K562 (cell line): ENCODE results near the gene CELA1. TPM values are rescaled to one million over a fixed set of nuclear protein-coding genes. Genes with fewer than 3 reads are reported as not detected.

Experiments
- ARNT ChIP-seq, 2 experiments: fragments of 450-650 bp; IDR thresholded peaks; 2 replicates each; pipeline ENCODE4 v1.6.1; 2016; ENCODE audit warnings: mild to moderate bottlenecking in 1 of 2
- ATF1 ChIP-seq, 2 experiments: fragments of 450-650 bp in 1 of 2; IDR thresholded peaks; 2 replicates each; pipeline ENCODE4 v1.6.1; 2016; ENCODE audit warnings: missing compliant biosample characterization in 1 of 2, missing genetic modification characterization in 1 of 2
- CBFA2T3 ChIP-seq: fragments of 450-650 bp; IDR thresholded peaks from 2 replicates; pipeline ENCODE4 v1.6.1; 2017
- HEY1 ChIP-seq: fragments of 250-450 bp; sonication (Bioruptor Pico); IDR thresholded peaks from 2 replicates; pipeline ENCODE4 v1.5.0; 2020; ENCODE audit warnings: mild to moderate bottlenecking, moderate library complexity, borderline replicate concordance
- HNRNPH1 ChIP-seq: fragments of 200-400 bp; formaldehyde crosslinking; optimal IDR thresholded peaks from 2 replicates; pipeline ENCODE3; 2017; ENCODE audit warnings: low read depth, mild to moderate bottlenecking, low read length, moderate library complexity
- KDM1A ChIP-seq, 2 experiments: fragments of 450-650 bp; IDR thresholded peaks; 2 replicates each; pipeline ENCODE4 v1.6.1; 2016; ENCODE audit warnings: mild to moderate bottlenecking in 2 of 2
- KDM4B ChIP-seq, 2 experiments: fragments of 450-650 bp in 1 of 2; sonication (generic) in 1 of 2; IDR thresholded peaks; 2 replicates each; pipeline ENCODE4 v1.6.1; 2016 to 2017; ENCODE audit warnings: borderline replicate concordance in 2 of 2, antibody characterized with exemption in 1 of 2, low read depth in 1 of 2, mild to moderate bottlenecking in 1 of 2
- MCM3 ChIP-seq: fragments of 450-650 bp; IDR thresholded peaks from 2 replicates; pipeline ENCODE4 v1.6.1; 2016
- MCM7 ChIP-seq, 2 experiments: fragments of 450-650 bp; IDR thresholded peaks; 2 replicates each; pipeline ENCODE4 v1.6.1; 2016 to 2018
- MYBL2 ChIP-seq, 2 experiments: fragments of 450-650 bp in 1 of 2; sonication (generic) in 1 of 2; formaldehyde crosslinking in 1 of 2; IDR thresholded peaks; 2 replicates each; pipeline versions ENCODE4 v1.6.1 to v1.8.1; 2017 to 2022; ENCODE audit warnings: borderline replicate concordance in 1 of 2, inconsistent platforms in 1 of 2, low read depth in 1 of 2, mild to moderate bottlenecking in 1 of 2, missing genetic modification reagents in 1 of 2, moderate library complexity in 1 of 2
- POLR2B ChIP-seq: fragments of 450-650 bp; IDR thresholded peaks from 2 replicates; pipeline ENCODE4 v1.6.1; 2018; ENCODE audit warnings: low read depth; ENCODE audit not compliant: partially characterized antibody
- RBBP5 ChIP-seq: fragments of 200-600 bp; sonication (generic); IDR thresholded peaks from 2 replicates; pipeline ENCODE4 v1.6.1; 2012; ENCODE audit warnings: borderline replicate concordance, mild to moderate bottlenecking, low read length, control low read depth, inconsistent platforms; ENCODE audit not compliant: insufficient read depth, poor library complexity, severe bottlenecking
- SRF ChIP-seq, 2 experiments: fragments of 250-450, 450-650 bp in 1 of 2; sonication (Bioruptor Pico) in 1 of 2; sonication (generic) in 1 of 2; formaldehyde crosslinking; IDR thresholded peaks; 2 replicates each; pipeline versions ENCODE4 v1.5.0 to v1.5.1; 2020 to 2022; ENCODE audit warnings: mild to moderate bottlenecking in 1 of 2, missing genetic modification reagents in 1 of 2
- TEAD4 ChIP-seq, 2 experiments: sonication (generic) in 1 of 2; formaldehyde crosslinking in 1 of 2; IDR thresholded peaks; 2 replicates each; pipeline versions ENCODE4 v1.6.1 to v1.8.0; 2012 to 2022; ENCODE audit warnings: borderline replicate concordance in 1 of 2, inconsistent platforms in 1 of 2, low read length in 1 of 2, mild to moderate bottlenecking in 1 of 2, missing genetic modification reagents in 1 of 2
- ZBTB1 ChIP-seq: sonication (generic); formaldehyde crosslinking; IDR thresholded peaks from 2 replicates; pipeline ENCODE4 v1.8.1; 2023; ENCODE audit warnings: missing genetic modification reagents, low read depth, mild to moderate bottlenecking, borderline replicate concordance
- ZKSCAN8 ChIP-seq: fragments of 200-800 bp; sonication (Bioruptor generic); IDR thresholded peaks from 2 replicates; pipeline ENCODE4 v1.6.1; 2016; ENCODE audit warnings: missing genetic modification characterization, missing compliant biosample characterization
- ZNF263 ChIP-seq: sonication (generic); formaldehyde crosslinking; IDR thresholded peaks from 2 replicates; pipeline ENCODE4 v1.8.0; 2022; ENCODE audit warnings: mild to moderate bottlenecking, missing genetic modification reagents, borderline replicate concordance
- ZNF79 ChIP-seq: fragments of 250-450 bp; sonication (Bioruptor Pico); IDR thresholded peaks from 2 replicates; pipeline ENCODE4 v1.4.0; 2020; ENCODE audit warnings: low read depth, mild to moderate bottlenecking, moderate library complexity
- polyA plus RNA-seq, 8 experiments: library from polyadenylated mRNA; depleted of rRNA in 4 of 8; stranded (reverse) in 5 of 8; unstranded in 3 of 8; fragments of >200 nt; fragmentation: Nextera tagmentation in 2 of 8; fragmentation: Illumina TruSeq in 1 of 8; extraction: Ambion mirVana in 2 of 8; extraction: Trizol in 1 of 8; gene quantifications; 2 replicates each; pipeline versions ENCODE4 v1.2.1 to v1.2.3, GENCODE V29; 2011 to 2014; ENCODE audit warnings: inconsistent platforms in 1 of 8, missing spikeins in 1 of 8
- total RNA-seq, 7 experiments: library from RNA; depleted of rRNA in 6 of 7; stranded (reverse); fragments of >200 nt in 6 of 7; fragmentation: Illumina TruSeq in 2 of 7; extraction: Trizol in 2 of 7; gene quantifications; 2 replicates each; pipeline versions ENCODE4 v1.2.1 to v1.2.3, GENCODE V29; 2011 to 2021; ENCODE audit warnings: low replicate concordance in 1 of 7
- TF ChIP-seq, protein P1 (sequence below): fragments of 250-450 bp; sonication (Bioruptor Pico); IDR thresholded peaks from 2 replicates; pipeline ENCODE4 v1.8.0; 2021; ENCODE audit warnings: moderate library complexity, mild to moderate bottlenecking, inconsistent platforms
- TF ChIP-seq, protein P2 (sequence below): sonication (generic); formaldehyde crosslinking; IDR thresholded peaks from 2 replicates; pipeline ENCODE4 v1.5.0; 2020; ENCODE audit warnings: missing genetic modification reagents
- TF ChIP-seq, protein P3 (sequence below), 2 experiments: fragments of 450-650 bp; conservative IDR thresholded peaks; 2 replicates each; pipeline ENCODE4 v1.6.1; 2017; ENCODE audit warnings: mild to moderate bottlenecking in 2 of 2, moderate library complexity in 2 of 2

Gene CELA1
- total and polyA plus RNA-seq, 9 of the 15 experiments (the other 6 are each of a cell fraction or from before 2014, with no cell fraction given): 0.06 to 0.27 (median 0.22) TPM; not detected in 6

DNA sequence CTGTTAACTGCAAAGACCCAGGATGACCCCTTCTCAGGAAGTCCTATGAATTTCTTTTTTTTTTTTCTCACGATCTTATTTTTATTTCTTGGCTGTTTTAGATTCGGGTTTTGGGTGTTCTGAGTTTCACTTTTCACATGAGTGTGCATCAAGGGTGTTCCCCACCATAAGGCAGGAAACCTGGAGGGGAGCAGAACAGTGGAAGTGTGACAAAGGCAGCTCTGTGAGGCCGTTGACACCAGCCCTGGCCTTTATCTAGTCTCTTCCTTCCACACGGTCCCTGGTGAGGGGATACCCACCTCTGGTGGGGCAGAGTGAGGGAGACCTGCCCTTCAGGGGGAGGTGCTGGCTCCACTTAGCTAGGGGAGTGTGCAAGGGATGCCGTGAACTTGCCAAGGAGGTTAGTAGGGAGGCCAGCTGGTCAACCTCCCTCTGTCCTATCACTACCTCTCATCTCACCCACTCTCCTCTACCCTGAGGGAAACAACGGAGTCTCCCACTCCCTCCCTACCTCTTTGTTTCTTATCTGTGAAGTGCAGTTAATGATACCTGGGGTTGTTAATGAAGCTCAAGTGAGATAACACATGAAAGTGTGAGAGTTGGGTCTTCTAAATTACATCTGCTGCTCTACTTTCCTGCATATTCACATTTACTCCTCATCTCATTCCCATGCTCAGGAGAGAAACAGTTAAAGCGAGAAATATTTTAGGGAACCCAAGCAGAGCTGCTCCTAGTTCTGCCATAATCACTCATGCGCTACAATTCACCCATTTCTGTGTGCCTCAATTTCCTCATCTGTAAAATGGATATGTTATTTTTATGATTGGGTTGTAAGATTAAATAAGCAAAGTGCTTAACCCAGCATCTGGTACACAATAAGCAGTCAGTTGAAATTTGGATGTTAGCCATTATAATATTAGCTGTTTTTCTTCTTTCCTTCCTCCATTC lies 49.1 kb upstream of the CELA1 start (continued):
- peak; percentile 58 for TF ChIP-seq RBBP5
- TF ChIP-seq, protein P1, sequence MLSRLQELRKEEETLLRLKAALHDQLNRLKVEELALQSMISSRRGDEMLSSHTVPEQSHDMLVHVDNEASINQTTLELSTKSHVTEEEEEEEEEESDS (CRISPR knock-in tag): no peak
- TF ChIP-seq, protein P2, sequence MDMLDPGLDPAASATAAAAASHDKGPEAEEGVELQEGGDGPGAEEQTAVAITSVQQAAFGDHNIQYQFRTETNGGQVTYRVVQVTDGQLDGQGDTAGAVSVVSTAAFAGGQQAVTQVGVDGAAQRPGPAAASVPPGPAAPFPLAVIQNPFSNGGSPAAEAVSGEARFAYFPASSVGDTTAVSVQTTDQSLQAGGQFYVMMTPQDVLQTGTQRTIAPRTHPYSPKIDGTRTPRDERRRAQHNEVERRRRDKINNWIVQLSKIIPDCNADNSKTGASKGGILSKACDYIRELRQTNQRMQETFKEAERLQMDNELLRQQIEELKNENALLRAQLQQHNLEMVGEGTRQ (CRISPR knock-in tag): no peak
- TF ChIP-seq ZNF79 (CRISPR knock-in tag): no peak
- TF ChIP-seq ARNT (IDR thresholded peaks at IDR 0.05): peak in 1 of 2 experiments; percentile 51; a peak in 1 of 4 replicates
- TF ChIP-seq, protein P3, sequence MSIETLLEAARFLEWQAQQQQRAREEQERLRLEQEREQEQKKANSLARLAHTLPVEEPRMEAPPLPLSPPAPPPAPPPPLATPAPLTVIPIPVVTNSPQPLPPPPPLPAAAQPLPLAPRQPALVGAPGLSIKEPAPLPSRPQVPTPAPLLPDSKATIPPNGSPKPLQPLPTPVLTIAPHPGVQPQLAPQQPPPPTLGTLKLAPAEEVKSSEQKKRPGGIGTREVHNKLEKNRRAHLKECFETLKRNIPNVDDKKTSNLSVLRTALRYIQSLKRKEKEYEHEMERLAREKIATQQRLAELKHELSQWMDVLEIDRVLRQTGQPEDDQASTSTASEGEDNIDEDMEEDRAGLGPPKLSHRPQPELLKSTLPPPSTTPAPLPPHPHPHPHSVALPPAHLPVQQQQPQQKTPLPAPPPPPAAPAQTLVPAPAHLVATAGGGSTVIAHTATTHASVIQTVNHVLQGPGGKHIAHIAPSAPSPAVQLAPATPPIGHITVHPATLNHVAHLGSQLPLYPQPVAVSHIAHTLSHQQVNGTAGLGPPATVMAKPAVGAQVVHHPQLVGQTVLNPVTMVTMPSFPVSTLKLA (conservative IDR thresholded peaks at IDR 0.05): 0 out of 4 replicates have a peak, but pooled peaks of 1 of the 2 experiments have one; percentile 29
- peak; percentile 90 for TF ChIP-seq TEAD4 (IDR thresholded peaks at IDR 0.05; ENCODE audit: low read length)
- no peak for TF ChIP-seq TEAD4 (CRISPR knock-in tag; IDR thresholded peaks at IDR 0.05; ENCODE audit: borderline replicate concordance)
- TF ChIP-seq ATF1 (CRISPR knock-in tag; IDR thresholded peaks at IDR 0.05): no peak
- peak; percentile 44; the same call in 1 of the 2 replicates for TF ChIP-seq ATF1 (tag; IDR thresholded peaks at IDR 0.05)
- TF ChIP-seq MCM3: no peak
- no peak for TF ChIP-seq ZKSCAN8 (CRISPR knock-in tag)
- TF ChIP-seq ZNF263 (CRISPR knock-in tag): no peak
- TF ChIP-seq MYBL2 (IDR thresholded peaks at IDR 0.05; ENCODE audit: low read depth): no peak
- no peak for TF ChIP-seq MYBL2 (CRISPR knock-in tag; IDR thresholded peaks at IDR 0.05; ENCODE audit: borderline replicate concordance)
- no peak for TF ChIP-seq KDM4B (IDR thresholded peaks at IDR 0.05; ENCODE audit: borderline replicate concordance in 2 of 2, low read depth in 1 of 2)
- no peak for TF ChIP-seq POLR2B
- peak; percentile 87 for TF ChIP-seq HEY1 (CRISPR knock-in tag)
- TF ChIP-seq KDM1A (IDR thresholded peaks at IDR 0.05): peak; percentile 73 to 86
- TF ChIP-seq CBFA2T3: peak; percentile 93
- TF ChIP-seq MCM7 (IDR thresholded peaks at IDR 0.05): 0 out of 4 replicates have a peak, but pooled peaks of 1 of the 2 experiments have one; percentile 75
- no peak for TF ChIP-seq SRF (CRISPR knock-in tag; IDR thresholded peaks at IDR 0.05)
- no peak for TF ChIP-seq ZBTB1 (CRISPR knock-in tag)
- TF ChIP-seq HNRNPH1: no peak
